GM19193 (cell line): ENCODE measurements around the gene SDHB.

ENCODE experiments used
- POLR2A ChIP-seq: IDR thresholded peaks from 4 replicates; pipeline ENCODE4 v1.6.1; 2011; ENCODE audit not compliant: insufficient read depth, insufficient read length; ENCODE audit errors: extremely low read depth

SDHB gene

GRCh38 chr1:16992102-16992501 is 61.7 kb downstream of the SDHB start:
- no peak for TF ChIP-seq POLR2A

GRCh38 chr1:16991571-16991970 is 62.3 kb downstream of the SDHB start:
- TF ChIP-seq POLR2A = no peak

- no peak for TF ChIP-seq POLR2A
These were observed 64.0 kb downstream of the SDHB start for GRCh38 chr1:16989676-16990391.

- no peak for TF ChIP-seq POLR2A
These were observed 65.6 kb downstream of the SDHB start for GRCh38 chr1:16988210-16988609.

GRCh38 chr1:16986962-16987361 is 66.9 kb downstream of the SDHB start:
- no peak for TF ChIP-seq POLR2A

GRCh38 chr1:16986560-16986959 is 67.3 kb downstream of the SDHB start:
- no peak for TF ChIP-seq POLR2A

GRCh38 chr1:16986113-16986512 is 67.7 kb downstream of the SDHB start:
- no peak for TF ChIP-seq POLR2A

- TF ChIP-seq POLR2A = no peak
These were observed 69.1 kb downstream of the SDHB start for GRCh38 chr1:16984717-16985116.

- TF ChIP-seq POLR2A = no peak
These were observed 70.2 kb downstream of the SDHB start for GRCh38 chr1:16983649-16984048.

GRCh38 chr1:16982902-16983301 is 70.9 kb downstream of the SDHB start:
- TF ChIP-seq POLR2A = no peak

GRCh38 chr1:16981269-16981849 is 72.5 kb downstream of the SDHB start:
- TF ChIP-seq POLR2A = no peak

GRCh38 chr1:16980473-16981268 is 73.2 kb downstream of the SDHB start, which contains the start of gene MFAP2:
TSS of gene MFAP2 (minus strand) at chr1:16980620. CDS start at chr1:16978273, 2,347 bp downstream.
- no peak for TF ChIP-seq POLR2A

- no peak for TF ChIP-seq POLR2A
These were observed 74.1 kb downstream of the SDHB start for GRCh38 chr1:16979475-16980327.

- no peak for TF ChIP-seq POLR2A
These were observed 75.0 kb downstream of the SDHB start for GRCh38 chr1:16978567-16979474.
